LoVo (cell line): Measurements from ENCODE around the gene SKOR1.

Source experiments
- DNase-seq: peaks from one replicate; pipeline ENCODE4 v3.0.0-alpha.2; 2016; ENCODE audit warnings: low spot score

SKOR1 gene, protein sequence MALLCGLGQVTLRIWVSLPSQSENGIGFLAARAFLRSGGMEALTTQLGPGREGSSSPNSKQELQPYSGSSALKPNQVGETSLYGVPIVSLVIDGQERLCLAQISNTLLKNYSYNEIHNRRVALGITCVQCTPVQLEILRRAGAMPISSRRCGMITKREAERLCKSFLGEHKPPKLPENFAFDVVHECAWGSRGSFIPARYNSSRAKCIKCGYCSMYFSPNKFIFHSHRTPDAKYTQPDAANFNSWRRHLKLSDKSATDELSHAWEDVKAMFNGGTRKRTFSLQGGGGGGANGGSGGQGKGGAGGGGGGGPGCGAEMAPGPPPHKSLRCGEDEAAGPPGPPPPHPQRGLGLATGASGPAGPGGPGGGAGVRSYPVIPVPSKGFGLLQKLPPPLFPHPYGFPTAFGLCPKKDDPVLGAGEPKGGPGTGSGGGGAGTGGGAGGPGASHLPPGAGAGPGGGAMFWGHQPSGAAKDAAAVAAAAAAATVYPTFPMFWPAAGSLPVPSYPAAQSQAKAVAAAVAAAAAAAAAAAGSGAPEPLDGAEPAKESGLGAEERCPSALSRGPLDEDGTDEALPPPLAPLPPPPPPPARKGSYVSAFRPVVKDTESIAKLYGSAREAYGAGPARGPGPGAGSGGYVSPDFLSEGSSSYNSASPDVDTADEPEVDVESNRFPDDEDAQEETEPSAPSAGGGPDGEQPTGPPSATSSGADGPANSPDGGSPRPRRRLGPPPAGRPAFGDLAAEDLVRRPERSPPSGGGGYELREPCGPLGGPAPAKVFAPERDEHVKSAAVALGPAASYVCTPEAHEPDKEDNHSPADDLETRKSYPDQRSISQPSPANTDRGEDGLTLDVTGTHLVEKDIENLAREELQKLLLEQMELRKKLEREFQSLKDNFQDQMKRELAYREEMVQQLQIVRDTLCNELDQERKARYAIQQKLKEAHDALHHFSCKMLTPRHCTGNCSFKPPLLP

DNA sequence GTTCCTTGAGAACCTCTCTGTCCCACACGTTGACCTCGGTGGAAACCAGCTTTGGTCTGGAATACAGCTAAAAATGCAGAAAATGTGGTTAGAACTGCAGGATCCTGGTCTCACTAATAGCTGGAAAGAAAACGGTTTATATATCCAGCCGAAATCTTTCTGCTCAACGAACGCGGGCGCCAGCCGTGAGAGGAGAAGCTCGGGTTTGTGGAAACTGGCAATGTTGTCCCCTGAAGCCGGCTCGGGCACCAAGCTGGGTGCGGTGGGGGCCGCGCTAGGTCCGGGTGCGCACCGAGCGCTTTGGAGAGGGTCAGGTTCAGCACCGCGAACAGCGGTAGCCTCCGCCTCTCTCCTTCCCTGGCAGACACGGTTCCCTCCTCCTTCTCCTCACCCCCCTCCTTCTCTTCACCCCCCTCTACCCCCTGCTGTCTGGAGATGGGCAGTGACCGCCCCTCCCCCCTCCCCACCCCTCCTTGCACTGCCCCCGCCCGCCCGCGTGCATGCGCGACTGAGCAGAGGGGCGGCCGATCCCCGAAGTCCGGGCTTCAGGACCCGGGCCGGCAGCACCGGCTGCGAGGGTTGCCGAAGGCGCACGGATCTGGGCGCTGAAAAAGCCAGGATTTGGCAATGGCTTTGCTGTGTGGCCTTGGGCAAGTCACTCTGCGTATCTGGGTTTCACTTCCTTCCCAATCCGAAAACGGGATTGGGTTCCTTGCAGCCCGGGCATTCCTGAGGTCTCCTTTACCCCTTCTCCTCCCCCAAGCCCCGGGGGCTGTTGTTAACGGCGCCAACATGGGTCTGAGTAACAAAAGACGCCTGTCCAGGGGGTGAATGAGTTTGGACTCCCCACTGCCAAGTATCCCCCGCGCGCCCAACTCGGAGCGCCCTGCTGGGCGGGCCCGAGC lies at the start of gene SKOR1:
TSS of gene SKOR1 (plus strand) at position 534 of the 905 bp plus-strand sequence. CDS start at position 628, 94 bp downstream.
- no peak for DNase-seq

DNA sequence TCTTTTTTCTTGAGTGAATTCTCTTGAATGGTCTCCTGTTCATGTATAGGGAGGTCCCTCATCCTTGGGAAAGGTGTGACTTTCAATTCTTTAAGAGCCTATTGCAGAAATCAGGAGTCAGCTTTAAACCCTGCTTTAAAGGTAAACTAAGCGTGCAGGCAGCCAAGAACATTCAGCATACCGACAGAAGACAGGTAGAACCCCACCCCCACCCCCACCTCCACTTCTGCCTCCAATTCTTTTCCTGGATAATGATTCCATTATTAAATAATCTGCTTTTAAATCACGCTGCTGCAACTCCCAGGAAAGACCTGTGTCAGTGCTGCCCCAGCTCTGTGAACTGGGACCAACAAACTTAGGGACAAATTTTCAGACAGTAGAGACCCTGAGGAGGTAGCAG lies 49.3 kb upstream of the SKOR1 start:
- no peak for DNase-seq

DNA sequence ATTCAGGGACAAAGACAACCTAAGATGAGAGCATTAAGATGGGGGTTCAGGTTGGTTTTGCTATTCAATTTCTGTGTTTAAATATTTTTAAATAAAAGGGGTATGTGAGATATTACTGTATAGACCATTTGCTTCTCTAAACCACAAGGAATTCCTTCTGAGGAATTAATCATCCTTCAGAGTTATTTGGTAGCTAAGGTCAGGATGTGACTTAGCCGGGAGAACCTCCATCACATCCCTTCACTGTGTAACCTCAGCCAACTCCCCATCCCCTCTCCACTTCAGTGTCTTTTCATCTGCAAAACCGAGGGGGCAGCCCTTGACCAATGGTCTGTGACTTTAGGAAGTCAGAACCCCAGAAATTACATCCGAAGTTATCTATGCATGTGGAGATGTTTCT lies 48.7 kb upstream of the SKOR1 start:
- DNase-seq, result no peak

DNA sequence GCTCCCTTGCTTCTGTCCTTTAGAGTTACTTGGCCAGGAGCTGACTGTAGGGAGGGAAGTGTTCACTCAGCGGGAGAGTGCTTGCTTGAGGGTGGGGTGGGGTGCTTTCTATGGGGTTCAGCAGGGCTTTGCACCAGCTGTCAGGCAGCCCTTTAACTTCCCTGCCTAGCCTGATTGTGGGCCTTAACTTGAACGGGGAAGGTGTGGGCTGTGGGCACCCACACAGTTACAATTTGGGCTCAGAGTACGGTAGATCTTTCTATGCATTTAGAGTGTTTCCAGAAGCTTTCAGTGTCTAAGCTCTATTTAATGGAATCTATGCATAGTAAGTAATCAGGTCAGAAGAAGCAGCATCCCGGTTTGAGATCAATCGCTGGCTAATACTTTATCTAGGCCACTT lies 48.2 kb upstream of the SKOR1 start:
- no peak for DNase-seq

DNA sequence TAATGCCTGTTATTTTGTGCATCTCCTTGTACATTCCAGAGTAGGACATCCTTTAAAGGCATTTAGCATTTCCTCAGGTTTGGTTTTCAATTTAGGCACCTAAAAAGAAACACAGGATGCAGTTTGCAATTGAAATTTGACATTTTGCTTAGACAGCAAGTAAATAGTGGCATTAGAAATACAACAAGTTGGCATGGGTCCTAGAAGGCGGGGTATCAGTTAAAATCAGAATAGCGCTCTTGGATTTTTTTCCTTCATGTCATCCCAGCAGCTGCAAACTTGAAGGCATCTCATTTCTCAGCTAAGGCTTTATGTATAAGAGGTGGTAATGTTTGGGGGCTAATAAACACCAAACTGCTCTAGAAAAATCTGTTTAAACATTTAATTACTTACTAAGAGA lies 47.5 kb upstream of the SKOR1 start:
- no peak for DNase-seq

DNA sequence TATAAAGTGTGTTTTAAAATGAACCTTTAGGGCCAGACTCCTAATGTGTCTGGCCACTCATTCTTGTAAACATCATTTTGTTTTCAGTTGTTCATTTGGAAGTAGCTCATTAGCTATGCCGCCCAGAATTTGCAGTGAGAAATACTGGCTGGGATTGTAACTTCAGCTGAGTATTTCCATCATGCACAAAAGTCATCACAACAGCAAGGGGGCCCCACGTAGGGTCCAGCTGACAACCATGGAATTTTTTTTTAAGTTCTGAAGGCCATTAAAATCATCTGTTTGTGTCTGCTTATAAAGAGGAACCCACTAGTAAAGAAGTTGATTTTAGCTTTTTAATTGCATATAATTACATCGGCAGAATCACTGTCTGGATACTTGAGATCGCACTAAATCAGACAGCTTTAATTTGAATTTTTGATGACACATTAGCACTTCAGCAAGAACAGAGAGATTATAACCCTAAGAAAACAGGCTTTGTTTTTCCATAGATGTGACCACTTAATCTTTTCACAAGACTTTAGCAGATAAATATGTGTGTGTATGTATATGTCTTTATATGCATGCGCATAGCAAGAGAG lies 46.3 kb upstream of the SKOR1 start:
- DNase-seq, result no peak

DNA sequence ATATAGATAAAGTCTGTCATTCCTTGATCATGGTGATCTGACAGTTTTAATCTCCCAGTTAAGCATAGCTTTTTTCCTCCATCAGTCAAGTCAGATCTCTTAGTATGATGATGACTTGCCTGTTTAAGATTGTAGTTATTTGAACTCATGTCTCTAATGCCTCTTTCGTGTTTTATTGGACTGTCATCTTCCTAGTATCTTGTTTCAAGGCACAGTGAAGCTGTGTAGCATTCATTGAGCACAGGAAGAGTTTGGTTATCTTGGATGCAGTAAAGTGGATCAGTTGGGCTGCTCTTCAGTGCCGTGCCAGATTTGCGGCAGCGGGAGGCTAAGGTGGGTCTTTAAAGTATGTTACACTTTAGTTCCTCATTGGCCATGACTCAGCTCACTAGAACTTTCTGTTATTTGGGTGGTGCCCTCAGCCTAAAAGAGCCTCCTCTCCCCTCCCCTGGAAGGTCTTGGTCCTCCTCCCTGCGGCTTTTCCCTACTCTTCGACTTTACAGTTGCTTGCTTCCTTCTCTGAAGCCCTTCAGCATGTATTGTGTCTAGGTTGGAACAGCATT lies 45.7 kb upstream of the SKOR1 start:
- no peak for DNase-seq

DNA sequence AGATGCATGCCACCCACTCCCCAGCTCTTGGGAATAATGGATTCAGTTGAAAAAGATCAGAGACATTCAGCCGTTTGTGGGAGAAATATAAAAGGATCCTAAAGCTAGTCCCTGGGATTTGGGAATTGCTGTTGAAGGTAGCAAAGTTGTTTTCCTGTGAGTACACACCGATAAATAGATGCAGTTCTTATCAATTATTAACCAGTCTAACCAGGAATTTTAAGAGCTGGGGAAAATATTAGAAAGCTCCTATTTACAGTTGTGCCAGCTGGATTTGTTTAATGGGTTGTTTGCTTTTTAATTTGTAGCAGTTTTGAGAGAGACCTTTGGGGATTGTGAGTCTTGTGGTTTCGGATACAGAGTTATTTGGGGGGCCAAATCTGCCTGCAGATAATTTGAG lies 44.2 kb upstream of the SKOR1 start:
- no peak for DNase-seq

DNA sequence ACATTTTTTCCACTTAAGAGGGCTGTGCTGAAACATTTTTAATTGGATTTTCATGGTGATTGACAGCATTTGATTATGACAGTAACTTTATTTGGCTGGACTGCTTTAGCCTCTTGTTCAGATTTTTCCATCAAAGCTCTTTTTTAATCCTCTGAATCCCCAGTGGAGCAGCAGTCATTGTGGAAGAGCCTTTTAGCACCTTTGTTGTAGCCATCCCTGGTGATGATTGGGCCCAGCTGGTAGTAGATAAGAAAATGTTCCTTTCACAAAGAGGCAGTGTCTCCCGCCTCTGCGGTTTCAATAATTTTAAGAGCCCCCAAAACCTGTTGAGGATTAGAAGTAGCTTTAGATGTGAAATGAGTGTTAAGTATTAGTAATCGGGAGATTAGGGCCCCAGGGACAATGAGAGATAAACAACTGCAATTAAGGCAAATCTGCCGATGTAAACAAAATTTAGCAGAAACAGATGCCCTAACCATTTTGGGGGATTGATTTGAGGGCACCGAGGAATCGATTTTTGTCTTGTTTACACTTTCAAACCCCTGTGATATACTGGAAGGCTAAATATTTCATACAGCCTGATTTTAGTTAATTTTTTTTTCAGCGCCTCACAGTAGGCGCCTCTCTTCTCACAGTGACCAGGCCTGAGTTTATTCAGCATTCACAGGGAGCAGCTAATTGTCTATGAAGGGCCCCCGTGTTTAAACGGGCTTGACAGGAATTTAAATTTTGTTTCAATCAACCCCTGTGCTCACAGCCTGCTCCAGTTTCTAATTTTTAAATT lies 43.2 kb upstream of the SKOR1 start:
- no peak for DNase-seq

DNA sequence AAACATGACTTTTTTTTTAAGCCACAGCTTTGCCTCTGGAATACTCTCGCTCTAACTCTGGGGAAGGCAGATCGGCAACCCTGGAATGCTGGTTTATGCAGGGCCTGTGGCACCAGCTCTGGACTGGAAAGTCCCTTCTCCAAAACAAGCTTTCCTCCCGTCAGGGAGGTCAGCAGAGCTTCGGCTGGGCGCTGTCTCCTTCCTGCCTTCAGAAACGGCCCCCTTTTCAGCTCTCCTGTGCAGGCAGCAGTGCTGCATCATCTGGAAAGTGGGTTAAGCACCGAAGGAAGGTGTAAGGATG lies 42.7 kb upstream of the SKOR1 start:
- DNase-seq, result no peak

DNA sequence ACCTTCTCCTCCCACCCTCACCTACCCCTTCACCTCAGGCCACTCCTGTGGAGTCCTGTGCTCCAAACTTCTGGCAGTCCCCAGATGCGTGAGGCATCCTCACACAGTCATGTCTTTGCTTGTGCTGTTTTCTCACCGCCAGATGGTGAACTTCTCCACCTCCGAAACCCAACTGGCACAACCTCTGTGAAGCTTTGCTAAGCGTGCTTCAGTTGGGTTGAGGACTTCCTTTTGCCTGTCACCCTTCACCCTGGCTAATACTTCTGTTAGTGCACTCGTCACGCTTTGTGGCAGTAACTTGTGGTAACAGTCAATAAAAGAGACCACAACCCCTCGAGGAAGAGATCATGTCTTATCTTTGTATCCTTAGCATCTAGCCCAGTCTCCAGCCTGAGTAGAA lies 42.0 kb upstream of the SKOR1 start:
- no peak for DNase-seq

DNA sequence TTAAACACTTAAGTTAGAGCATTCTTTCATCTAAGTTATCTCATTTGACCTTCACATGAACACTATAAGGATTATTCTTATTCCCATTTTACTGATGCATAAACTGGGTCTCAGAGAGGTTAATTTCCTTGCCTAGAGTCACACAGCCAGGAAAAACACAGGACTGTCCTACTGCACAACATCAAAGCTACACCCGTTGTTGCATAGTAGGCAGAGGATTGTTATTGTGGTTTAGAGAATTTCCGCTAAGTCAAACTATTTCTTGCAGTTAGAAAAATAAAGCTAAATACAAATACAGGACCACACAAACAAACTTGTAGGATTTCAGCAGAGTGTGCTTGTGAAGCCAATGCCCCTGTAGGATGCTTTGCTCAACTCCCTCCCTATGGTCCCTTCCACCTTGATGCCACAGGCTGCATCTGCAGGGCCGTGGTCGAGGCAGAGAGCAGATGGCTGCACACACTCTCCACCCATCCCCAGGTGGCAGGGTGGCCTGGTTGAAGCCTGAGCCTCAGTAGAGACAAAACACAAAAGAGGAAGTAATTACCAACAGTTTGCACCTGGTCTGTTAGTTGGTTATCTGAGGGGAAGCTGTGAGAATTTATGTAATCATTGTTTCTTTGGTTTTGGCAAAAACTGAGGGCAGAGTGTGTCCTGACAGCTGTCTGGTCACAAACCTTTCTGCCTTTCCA lies 41.1 kb upstream of the SKOR1 start:
- no peak for DNase-seq

DNA sequence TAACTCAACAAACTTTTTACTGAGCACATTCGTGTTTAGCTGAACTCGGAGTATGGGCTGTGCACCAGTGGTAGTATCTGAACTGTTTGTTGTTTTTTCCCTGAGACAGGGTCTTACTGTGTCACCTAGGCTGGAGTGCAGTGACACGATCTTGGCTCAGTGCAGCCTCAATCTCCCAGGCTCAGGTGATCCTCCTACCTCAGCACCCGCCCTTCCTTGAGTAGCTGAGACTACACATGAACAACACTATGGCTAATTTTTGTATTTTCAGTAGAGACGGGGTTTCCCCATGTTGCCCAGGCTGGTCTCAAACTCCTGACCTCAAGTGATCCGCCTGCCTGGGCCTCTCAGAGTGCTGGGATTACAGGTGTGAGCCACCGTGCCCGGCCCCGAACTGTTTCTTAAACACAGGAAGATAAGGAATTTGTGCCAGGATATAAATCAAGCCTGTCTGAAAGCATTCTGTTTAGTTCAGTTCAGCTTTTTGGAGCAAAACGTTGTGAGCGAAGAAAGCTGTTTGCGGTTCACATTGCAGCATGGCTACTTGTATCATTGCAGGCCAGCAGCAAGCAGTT lies 40.4 kb upstream of the SKOR1 start:
- DNase-seq, result no peak

DNA sequence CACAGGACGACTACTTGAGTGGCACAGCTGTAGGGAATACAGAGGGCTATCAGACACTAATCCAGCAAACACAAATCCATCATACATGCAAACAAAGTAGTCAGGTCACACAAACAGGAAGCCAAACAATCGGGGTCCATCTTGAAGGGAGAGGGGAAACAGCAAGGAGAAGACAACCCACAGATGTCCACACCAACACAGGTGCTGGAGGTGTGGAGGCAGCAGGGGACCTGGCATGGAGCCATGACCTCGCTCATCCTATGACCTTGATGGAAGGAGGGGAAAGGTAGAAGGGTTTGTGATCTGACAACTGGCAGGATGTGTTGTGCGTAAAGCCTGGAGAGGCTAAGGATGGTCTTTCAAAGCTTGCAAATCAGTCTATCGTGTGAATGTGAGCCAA lies 39.9 kb upstream of the SKOR1 start:
- DNase-seq, result no peak

DNA sequence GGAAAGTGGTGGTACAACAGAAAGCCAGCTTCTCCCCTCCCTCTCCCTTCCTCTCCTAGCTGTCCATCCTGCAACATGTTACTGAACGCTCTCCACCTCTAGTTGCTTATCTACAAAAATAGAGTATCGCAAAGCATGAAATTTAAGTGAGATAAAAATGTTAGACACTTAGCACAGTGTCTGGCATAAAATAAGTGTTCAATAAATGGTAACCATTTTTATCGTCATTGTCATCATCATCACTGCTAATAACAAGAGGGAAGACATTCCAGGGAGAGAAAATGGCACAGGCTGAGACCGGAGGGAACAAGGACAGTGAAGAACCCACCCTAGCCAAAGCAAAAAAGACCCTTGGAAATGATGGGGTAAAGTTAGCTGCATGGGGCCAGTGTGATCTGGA lies 38.7 kb upstream of the SKOR1 start:
- no peak for DNase-seq

DNA sequence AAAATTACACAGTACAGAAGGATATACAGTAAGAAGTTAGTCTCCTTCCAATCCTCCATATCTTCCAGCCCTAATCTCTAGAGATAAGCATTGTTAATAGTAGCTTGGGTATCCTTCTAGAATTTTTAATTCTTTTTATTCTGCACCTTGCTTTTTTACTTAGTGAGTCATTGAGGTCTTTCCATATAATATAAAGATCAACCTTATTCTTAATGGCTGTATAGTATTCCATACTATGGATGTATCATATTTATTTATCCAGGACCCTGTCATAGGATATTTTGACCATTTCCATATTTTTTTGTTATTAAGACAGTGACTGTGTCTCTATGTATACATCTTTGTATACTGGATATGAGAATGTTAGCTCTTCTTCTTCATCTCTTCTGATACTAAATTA lies 36.3 kb upstream of the SKOR1 start:
- DNase-seq, result no peak

DNA sequence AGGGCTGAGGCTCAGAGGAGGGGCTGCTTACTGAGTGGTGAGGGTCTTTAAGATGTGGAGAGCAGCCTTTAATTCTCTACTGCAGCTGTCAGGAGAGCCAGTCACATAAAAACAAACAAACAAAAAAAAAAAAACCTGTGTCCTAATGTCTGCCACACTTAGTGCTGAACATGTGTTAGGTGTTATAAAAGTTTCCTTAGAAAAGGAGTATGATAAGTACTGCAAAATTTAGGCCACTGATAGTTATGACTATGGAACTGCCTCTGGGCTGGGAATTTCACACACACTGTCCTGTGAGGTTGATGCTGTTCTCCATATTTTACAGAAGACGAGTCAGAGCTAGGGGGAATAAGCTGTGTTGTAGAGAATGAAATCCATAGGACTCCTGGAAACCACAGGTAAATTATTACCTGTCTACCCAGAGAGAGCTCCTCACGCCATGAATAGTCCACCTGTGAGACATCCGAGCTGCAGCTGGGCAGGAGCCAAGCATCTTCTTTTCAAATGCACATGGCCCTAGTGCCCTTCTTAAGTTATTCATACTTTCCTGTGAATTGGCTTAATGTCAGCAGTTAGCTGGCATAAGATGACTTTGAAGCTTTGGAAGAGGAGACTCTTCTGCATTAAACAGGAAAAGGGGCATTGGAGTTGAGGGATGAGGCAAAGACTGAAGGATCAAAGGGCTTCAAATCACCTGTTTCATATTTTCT lies 34.5 kb upstream of the SKOR1 start:
- no peak for DNase-seq

DNA sequence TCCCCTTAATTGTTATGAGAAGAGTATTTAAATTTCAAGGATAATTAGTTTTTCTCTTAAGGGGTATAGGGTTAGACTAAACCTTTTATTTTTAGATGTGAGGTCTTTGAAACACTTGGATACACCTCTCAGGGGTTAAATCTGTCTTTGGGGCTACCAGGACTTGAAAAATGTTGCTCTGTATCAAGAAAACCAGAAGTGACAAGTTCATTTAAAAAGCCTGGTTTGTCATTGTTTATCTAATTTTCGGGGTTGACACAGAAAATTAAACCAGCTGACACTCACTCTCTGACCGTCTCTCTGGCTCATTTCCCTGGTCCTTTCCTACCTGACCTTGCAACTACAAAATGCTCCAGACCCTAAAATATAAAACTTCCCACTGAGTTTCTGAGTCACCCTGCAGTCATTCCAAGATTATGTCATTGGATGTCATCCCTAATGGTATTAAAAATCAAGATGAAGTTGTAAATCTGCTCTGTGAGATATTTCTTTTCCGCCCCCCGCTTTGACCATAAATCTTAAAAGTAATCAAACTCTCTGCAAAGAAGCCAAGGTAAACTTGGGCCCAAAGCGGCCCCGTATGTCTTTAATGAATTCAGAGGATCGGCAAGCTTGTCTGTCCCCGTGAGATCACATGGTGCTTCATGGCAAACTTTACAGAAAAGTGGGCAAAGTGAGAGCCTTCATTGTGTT lies 32.9 kb upstream of the SKOR1 start:
- no peak for DNase-seq
